Measurements from ENCODE around the gene UNC80.

The UNC80 gene

DNA sequence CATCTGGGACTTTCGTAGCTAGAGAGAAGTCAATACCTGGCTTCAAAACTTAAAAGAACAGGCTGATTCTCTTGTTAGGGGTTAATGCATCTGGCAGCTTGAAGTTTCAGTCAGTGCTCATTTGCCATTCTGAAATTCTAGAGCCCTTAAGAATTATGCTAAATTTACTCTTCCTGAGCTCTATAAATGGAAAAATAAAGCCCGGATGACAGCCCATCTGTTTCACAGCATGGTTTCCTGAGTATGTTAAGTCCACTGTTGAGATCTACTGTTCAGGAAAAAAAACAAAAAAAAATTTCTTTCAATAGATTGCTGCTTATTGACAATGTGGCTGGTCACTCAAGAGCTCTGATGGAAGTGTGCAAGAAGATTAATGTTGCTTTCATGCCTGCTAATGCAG is 129.5 kb downstream of the UNC80 start:
- H3K4me3 ChIP-seq (ENCODE audit: low read depth, low read length) = no peak overlapping the region
- TF ChIP-seq, protein P1, sequence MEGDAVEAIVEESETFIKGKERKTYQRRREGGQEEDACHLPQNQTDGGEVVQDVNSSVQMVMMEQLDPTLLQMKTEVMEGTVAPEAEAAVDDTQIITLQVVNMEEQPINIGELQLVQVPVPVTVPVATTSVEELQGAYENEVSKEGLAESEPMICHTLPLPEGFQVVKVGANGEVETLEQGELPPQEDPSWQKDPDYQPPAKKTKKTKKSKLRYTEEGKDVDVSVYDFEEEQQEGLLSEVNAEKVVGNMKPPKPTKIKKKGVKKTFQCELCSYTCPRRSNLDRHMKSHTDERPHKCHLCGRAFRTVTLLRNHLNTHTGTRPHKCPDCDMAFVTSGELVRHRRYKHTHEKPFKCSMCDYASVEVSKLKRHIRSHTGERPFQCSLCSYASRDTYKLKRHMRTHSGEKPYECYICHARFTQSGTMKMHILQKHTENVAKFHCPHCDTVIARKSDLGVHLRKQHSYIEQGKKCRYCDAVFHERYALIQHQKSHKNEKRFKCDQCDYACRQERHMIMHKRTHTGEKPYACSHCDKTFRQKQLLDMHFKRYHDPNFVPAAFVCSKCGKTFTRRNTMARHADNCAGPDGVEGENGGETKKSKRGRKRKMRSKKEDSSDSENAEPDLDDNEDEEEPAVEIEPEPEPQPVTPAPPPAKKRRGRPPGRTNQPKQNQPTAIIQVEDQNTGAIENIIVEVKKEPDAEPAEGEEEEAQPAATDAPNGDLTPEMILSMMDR (IDR thresholded peaks at IDR 0.05; ENCODE audit: borderline replicate concordance, insufficient read depth, low read depth, low read length) = no peak

DNA sequence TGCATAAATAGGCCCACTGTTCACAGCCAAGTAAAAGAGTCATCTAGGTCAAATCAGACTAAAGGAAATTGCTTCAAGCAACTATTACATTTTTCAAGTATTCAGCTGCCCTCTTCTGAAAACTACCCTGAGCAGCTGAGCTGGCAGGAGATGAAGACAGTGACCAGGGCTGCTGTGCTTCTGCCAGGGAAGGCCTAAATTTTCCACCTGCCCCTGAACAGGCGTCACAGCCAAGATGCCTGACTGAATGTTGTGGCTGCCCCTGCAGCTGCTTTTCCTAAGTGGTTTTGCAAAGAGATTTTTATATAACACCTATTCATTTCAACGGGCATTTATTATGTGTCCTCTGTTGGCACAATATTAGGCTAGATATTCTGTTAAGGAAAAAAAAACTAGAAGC is 134.1 kb downstream of the UNC80 start:
- no peak overlapping the region for H3K4me3 ChIP-seq (ENCODE audit: low read depth, low read length)
- TF ChIP-seq, protein P1 (IDR thresholded peaks at IDR 0.05; ENCODE audit: borderline replicate concordance, insufficient read depth, low read depth, low read length) = no peak

DNA sequence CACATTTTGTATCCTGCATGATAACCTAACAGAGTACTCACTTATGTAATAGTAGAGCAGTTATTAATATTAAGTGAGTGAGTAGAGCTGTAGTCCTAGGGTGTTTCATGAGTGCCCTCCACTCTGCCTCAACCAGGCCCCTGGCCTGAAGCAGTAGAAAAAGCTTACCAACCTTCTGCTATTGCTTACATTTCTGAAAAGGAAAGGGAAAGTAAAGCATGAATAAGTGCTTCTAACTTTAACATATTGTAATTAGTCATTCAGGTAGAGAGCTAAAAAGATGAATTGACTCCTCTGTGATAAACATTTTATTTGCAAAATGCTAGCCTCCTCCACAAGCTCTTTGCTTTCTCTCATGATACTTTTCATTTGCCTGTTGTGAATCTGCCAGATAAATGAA is 136.1 kb downstream of the UNC80 start:
- TF ChIP-seq, protein P1 (IDR thresholded peaks at IDR 0.05; ENCODE audit: borderline replicate concordance, insufficient read depth, low read depth, low read length) = no peak
- H3K4me3 ChIP-seq (ENCODE audit: low read depth, low read length) = no peak overlapping the region

DNA sequence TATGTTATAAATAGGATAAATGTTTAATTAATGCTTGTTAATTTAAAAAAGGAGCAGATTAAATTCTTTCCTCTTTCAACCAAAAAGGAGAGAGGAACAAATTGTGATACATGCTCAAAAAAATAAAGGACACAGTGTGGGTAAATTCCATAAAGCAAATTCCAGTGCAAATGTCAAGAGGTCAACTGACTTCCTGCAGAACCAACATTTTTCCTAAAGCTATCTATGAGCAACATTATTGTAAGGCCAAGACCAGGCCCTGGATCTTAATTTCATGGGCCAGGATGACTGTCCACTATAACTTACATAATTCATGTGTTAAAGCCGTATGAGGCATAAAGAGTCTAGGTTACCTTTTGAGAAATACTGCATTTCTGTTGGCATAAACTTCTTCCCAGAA is 136.9 kb downstream of the UNC80 start:
- H3K4me3 ChIP-seq (ENCODE audit: low read depth, low read length) = no peak overlapping the region
- TF ChIP-seq, protein P1 (IDR thresholded peaks at IDR 0.05; ENCODE audit: borderline replicate concordance, insufficient read depth, low read depth, low read length) = no peak

DNA sequence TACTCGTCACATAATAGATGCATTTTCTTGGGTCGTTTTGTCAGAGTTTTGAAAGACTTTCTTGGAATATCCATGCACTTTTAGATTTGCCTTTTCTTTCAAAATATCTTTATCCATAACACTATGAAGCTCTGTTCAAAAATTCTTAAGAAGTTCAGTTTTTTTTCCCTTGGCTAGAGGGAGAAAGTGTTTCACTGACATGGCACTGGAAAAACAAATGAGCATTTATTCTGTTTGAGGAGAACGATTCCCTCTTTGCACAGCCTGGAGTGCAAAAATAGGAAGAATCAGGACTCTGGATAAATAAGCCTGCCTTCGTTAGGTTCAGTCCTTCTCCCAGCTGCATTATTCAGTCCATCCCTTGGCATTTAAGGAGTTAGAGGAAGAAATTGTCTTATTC is 139.9 kb downstream of the UNC80 start:
- H3K4me3 ChIP-seq (ENCODE audit: low read depth, low read length) = no peak overlapping the region
- TF ChIP-seq, protein P1 (IDR thresholded peaks at IDR 0.05; ENCODE audit: borderline replicate concordance, insufficient read depth, low read depth, low read length) = no peak

DNA sequence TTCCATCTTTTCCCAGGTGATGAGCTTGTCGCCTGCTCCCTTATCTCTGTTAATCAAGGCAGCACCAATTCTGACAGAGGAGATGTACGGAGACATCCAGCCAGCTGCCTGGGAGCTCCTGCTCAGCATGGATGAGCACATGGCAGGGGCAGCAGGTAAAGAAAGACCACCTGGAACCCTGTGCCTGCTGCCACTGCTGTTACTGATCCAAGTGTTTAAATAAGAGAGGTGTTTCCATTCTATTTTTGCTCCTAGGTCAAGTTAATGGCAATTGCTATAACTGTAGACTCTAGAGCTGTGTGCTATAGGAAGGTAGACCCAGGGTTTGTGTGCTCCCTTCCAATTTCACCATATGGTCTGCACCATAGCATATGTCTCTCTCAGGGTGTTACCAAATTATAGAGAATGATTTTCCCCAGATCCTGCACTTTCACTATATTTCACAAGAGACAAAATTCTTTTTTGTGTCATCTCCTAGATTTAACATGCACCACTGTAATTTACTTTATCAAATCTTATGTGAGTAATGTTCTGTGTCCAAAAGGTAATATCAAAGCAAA is 142.2 kb downstream of the UNC80 start:
- TF ChIP-seq, protein P1 (IDR thresholded peaks at IDR 0.05; ENCODE audit: borderline replicate concordance, insufficient read depth, low read depth, low read length) = no peak
- no peak overlapping the region for H3K4me3 ChIP-seq (ENCODE audit: low read depth, low read length)

DNA sequence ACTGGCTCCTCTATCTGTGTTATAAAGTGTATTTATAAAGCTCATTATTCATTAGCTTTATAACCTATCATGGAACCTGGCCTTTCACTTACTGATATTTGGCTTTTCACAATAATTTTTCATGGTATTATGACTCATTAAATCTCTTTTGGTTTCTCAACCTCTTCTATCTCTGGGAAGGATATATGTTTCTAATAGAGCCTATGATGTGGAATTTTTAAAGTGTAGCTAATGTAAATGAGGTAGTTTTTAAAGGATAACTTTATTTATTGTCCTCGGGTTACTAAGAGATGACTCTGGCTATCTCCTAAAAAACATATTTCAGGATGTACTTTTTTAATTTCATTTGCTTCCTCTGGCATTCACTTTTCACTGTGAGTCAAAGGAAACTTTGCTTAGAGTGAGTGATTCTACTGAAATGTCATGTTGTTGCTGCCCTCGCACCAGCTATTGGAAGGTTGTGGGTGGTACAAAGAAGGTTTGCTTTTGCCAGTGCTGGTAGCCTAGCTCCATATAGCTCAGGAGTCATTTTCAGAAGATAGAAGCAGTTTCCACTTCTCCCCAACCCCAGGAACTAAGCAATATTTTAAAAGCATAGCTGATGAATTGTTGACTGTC is 145.6 kb downstream of the UNC80 start:
- H3K4me3 ChIP-seq (ENCODE audit: low read depth, low read length) = no peak overlapping the region
- TF ChIP-seq, protein P1 (IDR thresholded peaks at IDR 0.05; ENCODE audit: borderline replicate concordance, insufficient read depth, low read depth, low read length) = no peak

Measured in GM12875 (cell line).